22Rv1 (cell line): Measurements from ENCODE around the gene GREM2.

Experiments used
- H3K27ac ChIP-seq: fragments of 450-650 bp; 2 replicates; pipeline ENCODE4 v1.5.1; 2017
- CTCF ChIP-seq: fragments of 450-650 bp; IDR thresholded peaks from 2 replicates; pipeline ENCODE4 v1.5.1; 2017; ENCODE audit warnings: mild to moderate bottlenecking
- ZFX ChIP-seq: fragments of 450-650 bp; IDR thresholded peaks from 2 replicates; pipeline ENCODE4 v1.6.1; 2017; ENCODE audit warnings: antibody characterized with exemption, borderline replicate concordance

The GREM2 gene

GRCh38 chr1:240575981-240576662 is 35.8 kb downstream of the GREM2 start:
- no peak for TF ChIP-seq CTCF
- TF ChIP-seq ZFX, result no peak
- no peak overlapping the region for H3K27ac ChIP-seq

GRCh38 chr1:240572328-240572727 is 39.6 kb downstream of the GREM2 start:
- TF ChIP-seq ZFX, result no peak
- no peak for TF ChIP-seq CTCF
- H3K27ac ChIP-seq, result no peak overlapping the region

- no peak overlapping the region for H3K27ac ChIP-seq
- TF ChIP-seq CTCF, result no peak
- TF ChIP-seq ZFX, result no peak
These were observed 40.2 kb downstream of the GREM2 start for GRCh38 chr1:240571782-240572181.

- no peak for TF ChIP-seq CTCF
- TF ChIP-seq ZFX, result no peak
- H3K27ac ChIP-seq, result no peak overlapping the region
These were observed 44.9 kb downstream of the GREM2 start for GRCh38 chr1:240567066-240567465.

- no peak for TF ChIP-seq CTCF
- no peak for TF ChIP-seq ZFX
- no peak overlapping the region for H3K27ac ChIP-seq
These were observed 49.2 kb downstream of the GREM2 start for GRCh38 chr1:240562779-240563178.

GRCh38 chr1:240562111-240562590 is 49.8 kb downstream of the GREM2 start:
- no peak for TF ChIP-seq ZFX
- no peak for TF ChIP-seq CTCF
- H3K27ac ChIP-seq, result no peak overlapping the region

GRCh38 chr1:240559781-240560180 is 52.2 kb downstream of the GREM2 start:
- no peak for TF ChIP-seq ZFX
- no peak for TF ChIP-seq CTCF
- no peak overlapping the region for H3K27ac ChIP-seq
